T1000 (cell line): ENCODE measurements around the gene PRF1.

Experiments
- DNase-seq: peaks from one replicate; lab custom pipeline; 2025; ENCODE audit warnings: mixed read lengths; lab: John Stamatoyannopoulos, UW

Gene PRF1

GRCh38 chr10:70559861-70560260, 42.7 kb downstream of the PRF1 start:
- DNase-seq = no peak

GRCh38 chr10:70558871-70559810, 43.4 kb downstream of the PRF1 start:
- no peak for DNase-seq

- no peak for DNase-seq
Observed at GRCh38 chr10:70558295-70558694, 44.2 kb downstream of the PRF1 start.

- no peak for DNase-seq
Observed at GRCh38 chr10:70557876-70558275, 44.7 kb downstream of the PRF1 start.

GRCh38 chr10:70557086-70557845, 45.3 kb downstream of the PRF1 start:
- DNase-seq = no peak

GRCh38 chr10:70555371-70555770, 47.2 kb downstream of the PRF1 start:
- DNase-seq = no peak

- DNase-seq = no peak
Observed at GRCh38 chr10:70552586-70552985, 50.0 kb downstream of the PRF1 start.

GRCh38 chr10:70551971-70552422, 50.5 kb downstream of the PRF1 start:
- DNase-seq = no peak

- DNase-seq = no peak
Observed at GRCh38 chr10:70551466-70551865, 51.1 kb downstream of the PRF1 start.

- no peak for DNase-seq
Observed at GRCh38 chr10:70550459-70550858, 52.1 kb downstream of the PRF1 start.

- no peak for DNase-seq
Observed at GRCh38 chr10:70549962-70550458, 52.5 kb downstream of the PRF1 start.

- no peak for DNase-seq
Observed at GRCh38 chr10:70549351-70549961, 53.1 kb downstream of the PRF1 start.
